HG03469 (cell line): Measurements from ENCODE around the gene GAS7.
A peak's percentile ranks its signal among the peaks of the same experiment; 100 is the strongest.
"Not testable (repeated sequence)": the region's sequence is repeated elsewhere in the genome, so short reads cannot be mapped to it uniquely, and the experiment has no call there.

Experiments used
- ATAC-seq: cut with Tn5 transposase; IDR thresholded peaks from one replicate; pipeline ENCODE4 v1.9.1; 2021; ENCODE audit warnings: mild to moderate bottlenecking, moderate library complexity, moderate number of reproducible peaks; ENCODE audit not compliant: unreplicated experiment

GAS7 gene

GRCh38 chr17:10031127-10031526, 167.3 kb downstream of the GAS7 start:
- ATAC-seq, result no peak

- no peak for ATAC-seq
Observed at GRCh38 chr17:10029129-10029528, 169.3 kb downstream of the GAS7 start.

- no peak for ATAC-seq
Observed at GRCh38 chr17:10025976-10026901, 172.2 kb downstream of the GAS7 start.

- no peak for ATAC-seq
Observed at GRCh38 chr17:10025224-10025623, 173.2 kb downstream of the GAS7 start.

- no peak for ATAC-seq
Observed at GRCh38 chr17:10022416-10022815, 176.0 kb downstream of the GAS7 start.

GRCh38 chr17:10021272-10021984, 177.0 kb downstream of the GAS7 start:
- no peak for ATAC-seq

GRCh38 chr17:10019941-10020451, 178.4 kb downstream of the GAS7 start:
- no peak for ATAC-seq

- no peak for ATAC-seq
Observed at GRCh38 chr17:10018461-10018891, 179.9 kb downstream of the GAS7 start.

GRCh38 chr17:10016958-10017570, 181.3 kb downstream of the GAS7 start:
- ATAC-seq, result not testable (repeated sequence)

GRCh38 chr17:10013365-10014112, 184.9 kb downstream of the GAS7 start:
- peak; percentile 56 for ATAC-seq

- no peak for ATAC-seq
Observed at GRCh38 chr17:10010752-10011151, 187.7 kb downstream of the GAS7 start.

- no peak for ATAC-seq
Observed at GRCh38 chr17:10003705-10004104, 194.7 kb downstream of the GAS7 start.

GRCh38 chr17:10002567-10003360, 195.6 kb downstream of the GAS7 start:
- ATAC-seq, result not testable (repeated sequence)

GRCh38 chr17:10001306-10001873, 197.0 kb downstream of the GAS7 start:
- ATAC-seq, result no peak

GRCh38 chr17:9999919-10000695, 198.3 kb downstream of the GAS7 start:
- peak; percentile 48 for ATAC-seq

- no peak for ATAC-seq
Observed at GRCh38 chr17:9998060-9998459, 200.3 kb downstream of the GAS7 start.

GRCh38 chr17:9994761-9995160, 203.6 kb downstream of the GAS7 start:
- no peak for ATAC-seq

- no peak for ATAC-seq
Observed at GRCh38 chr17:9991796-9992195, 206.6 kb downstream of the GAS7 start.

- ATAC-seq, result no peak
Observed at GRCh38 chr17:9991351-9991750, 207.1 kb downstream of the GAS7 start.
